GM18907 (cell line): ENCODE results near the gene EPN1.
A peak's percentile ranks its signal among the peaks of the same experiment; 100 is the strongest.

ENCODE experiments used
- ATAC-seq: cut with Tn5 transposase; IDR thresholded peaks from one replicate; pipeline ENCODE4 v1.9.1; 2021; ENCODE audit warnings: mild to moderate bottlenecking, moderate library complexity; ENCODE audit not compliant: unreplicated experiment

EPN1 gene

GRCh38 chr19:55674841-55675660 is at the start of gene EPN1:
Gene EPN1 (plus strand): TSS chr19:55675226. CDS start chr19:55678628, 3,402 bp downstream.
- peak; percentile 67 for ATAC-seq

- no peak for ATAC-seq
Measured at GRCh38 chr19:55626350-55626749, 48.7 kb upstream of the EPN1 start.

DNA sequence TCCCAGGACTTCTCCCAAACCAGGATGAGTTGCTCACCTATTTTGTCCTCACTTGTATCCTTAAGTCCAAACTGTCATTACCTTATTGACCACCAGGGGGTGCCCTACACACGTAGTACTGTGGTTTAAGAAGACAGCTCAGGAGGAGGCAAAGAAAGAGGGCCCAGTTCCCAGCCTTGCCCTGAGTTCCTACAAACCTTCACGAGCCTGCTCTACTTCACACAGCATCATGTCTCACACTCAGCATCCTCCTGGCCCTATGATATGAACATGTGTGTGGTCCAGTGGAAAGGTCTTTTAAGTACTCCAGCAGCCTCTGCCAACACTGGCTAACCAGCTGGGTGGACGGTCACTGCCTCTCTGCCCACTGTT is 42.6 kb upstream of the EPN1 start:
- no peak for ATAC-seq

GRCh38 chr19:55633861-55634260 is 41.2 kb upstream of the EPN1 start:
- no peak for ATAC-seq

GRCh38 chr19:55635334-55635717 is 39.7 kb upstream of the EPN1 start:
- no peak for ATAC-seq

DNA sequence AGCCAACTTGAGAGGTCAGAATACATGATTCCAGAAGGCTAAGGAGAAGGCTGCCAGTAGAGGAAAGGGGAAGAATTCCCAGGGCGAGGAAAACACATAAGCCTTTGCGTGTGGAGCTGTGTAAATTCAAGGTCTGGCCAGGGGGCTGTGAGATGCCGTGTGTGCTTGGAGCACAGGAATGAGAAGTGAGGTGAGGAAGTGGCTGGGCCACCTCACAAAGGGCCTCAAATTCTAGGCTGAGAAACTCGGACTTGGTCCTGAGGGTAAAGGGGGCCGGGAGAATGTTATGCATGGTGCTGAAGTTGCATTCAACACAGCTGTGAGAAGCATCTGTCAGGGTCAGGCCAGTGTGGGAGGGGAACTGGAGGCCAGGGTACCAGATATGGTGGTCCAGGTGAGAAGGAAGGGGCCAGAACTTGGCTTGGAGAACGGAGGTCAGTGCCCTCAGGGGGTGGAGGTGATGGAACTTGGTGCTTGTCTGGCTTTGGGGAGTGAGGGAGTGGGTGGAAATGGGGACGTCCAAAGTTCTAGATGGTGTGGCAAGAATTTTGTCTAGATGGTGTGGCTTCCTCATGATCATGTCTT is 39.1 kb upstream of the EPN1 start:
- no peak for ATAC-seq

DNA sequence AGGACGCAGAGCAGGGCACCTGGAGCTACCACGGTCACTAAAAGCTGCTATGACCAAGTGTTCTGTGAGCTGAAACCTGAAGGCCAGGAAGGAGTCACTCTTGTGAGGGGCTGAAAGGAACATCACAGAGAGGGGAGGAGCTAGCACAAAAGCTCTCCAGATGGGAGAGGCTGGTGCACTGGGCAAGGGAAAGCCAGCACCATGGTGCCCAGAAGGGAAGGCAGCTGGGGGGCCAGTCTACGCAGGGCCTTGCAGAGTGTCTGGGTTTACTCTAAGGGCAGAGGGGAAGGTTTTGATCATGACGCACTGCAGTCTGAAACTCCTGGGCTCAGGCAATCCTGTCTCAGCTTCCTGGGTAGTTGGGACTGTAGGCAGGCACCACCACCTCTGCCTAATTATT is 38.3 kb upstream of the EPN1 start:
- ATAC-seq = no peak

GRCh38 chr19:55637534-55637933 is 37.5 kb upstream of the EPN1 start:
- ATAC-seq = no peak

DNA sequence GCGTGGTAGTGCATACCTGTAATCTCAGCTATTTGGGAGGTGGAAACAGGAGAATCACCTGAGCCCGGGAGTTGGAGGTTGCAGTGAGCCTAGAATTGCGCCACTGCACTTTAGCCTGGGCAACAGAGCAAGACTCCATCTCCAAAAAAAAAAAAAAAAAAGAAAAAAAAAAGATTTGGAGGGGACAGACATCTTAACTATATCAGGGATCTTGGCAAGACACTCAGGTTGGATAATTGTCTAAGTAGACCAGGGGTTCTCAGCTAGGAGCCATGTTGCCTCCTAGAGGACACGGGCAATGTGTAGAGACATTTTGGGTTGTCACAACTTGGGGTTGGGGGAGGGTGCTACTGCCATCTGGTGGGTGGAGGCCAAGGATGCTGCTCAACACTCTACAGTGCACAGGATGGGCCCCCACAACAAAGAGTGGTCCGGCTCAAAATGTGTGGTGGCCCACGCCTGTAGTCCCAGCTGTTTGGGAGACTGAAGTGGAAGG is 36.1 kb upstream of the EPN1 start:
- no peak for ATAC-seq

- no peak for ATAC-seq
Measured at GRCh38 chr19:55640043-55640576, 34.9 kb upstream of the EPN1 start.

GRCh38 chr19:55640577-55641425 is 34.2 kb upstream of the EPN1 start, which contains the start of gene ZNF580:
Gene ZNF580 (plus strand): TSS chr19:55641002. CDS start chr19:55642509, 1,507 bp downstream.
- ATAC-seq = peak; percentile 27

DNA sequence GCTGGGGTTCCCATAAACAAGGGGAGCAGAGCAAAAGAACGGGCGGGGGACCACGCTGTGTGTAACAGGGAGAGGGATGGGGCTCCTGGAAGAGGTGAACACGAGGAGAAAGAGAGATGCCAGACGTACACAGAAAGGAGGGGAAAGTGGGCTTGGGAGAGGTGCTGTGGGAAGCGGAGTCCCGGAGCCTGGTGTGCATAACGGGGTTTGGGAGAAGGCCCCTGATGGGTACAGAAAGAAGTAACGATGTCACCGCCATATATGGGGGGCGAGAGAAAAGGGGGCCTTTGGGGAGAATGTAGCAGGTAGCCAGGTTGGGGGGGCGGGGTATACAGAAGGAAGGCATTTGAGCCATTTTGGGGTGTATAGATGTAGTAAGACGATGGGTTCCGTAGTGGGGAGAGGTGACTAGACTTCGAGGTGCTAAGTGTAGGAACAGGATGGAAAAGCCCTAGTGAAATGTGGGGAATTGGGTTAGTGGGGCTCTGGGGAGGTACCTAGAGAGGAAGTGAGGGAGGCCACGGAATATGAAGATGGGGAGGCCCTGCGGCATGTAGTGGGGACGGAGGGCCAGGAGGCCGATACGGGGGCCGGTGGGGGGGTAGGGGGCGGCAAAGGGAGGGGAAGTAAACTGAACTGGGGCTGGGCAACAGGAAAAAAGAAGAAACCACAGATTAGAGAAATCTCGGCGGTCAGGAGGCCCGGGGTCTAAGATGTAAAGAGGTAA is 33.4 kb upstream of the EPN1 start:
- ATAC-seq = no peak

DNA sequence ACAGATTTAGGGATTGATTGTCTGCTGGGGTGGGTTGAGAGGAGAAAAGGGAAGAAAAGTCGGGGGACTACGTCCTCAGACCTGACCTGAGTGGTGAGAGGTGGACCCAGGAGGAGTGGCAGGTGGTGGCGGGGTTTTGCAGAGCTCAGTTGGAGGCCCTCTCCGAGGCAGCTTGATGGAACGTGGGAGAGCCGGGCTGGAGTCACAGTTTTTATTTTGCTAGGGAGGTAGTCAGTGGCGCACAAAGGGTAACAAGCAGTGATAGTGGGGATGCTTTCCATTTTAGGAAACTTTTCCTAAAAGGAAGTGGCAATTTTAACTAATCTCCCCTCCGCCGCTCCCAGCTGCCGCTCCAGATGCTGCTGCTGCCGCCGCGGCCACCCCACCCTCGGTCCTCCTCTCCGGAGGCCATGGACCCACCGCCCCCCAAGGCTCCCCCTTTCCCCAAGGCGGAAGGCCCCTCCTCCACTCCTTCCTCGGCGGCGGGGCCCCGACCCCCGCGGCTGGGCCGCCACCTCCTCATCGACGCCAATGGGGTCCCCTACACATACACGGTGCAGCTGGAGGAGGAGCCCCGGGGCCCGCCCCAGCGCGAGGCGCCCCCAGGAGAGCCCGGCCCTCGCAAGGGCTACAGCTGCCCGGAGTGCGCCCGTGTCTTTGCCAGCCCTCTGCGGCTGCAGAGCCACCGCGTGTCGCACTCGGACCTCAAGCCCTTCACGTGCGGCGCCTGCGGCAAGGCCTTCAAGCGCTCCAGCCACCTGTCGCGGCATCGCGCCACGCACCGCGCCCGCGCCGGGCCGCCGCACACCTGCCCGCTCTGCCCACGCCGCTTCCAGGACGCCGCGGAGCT is 32.6 kb upstream of the EPN1 start:
- ATAC-seq = peak; percentile 5

DNA sequence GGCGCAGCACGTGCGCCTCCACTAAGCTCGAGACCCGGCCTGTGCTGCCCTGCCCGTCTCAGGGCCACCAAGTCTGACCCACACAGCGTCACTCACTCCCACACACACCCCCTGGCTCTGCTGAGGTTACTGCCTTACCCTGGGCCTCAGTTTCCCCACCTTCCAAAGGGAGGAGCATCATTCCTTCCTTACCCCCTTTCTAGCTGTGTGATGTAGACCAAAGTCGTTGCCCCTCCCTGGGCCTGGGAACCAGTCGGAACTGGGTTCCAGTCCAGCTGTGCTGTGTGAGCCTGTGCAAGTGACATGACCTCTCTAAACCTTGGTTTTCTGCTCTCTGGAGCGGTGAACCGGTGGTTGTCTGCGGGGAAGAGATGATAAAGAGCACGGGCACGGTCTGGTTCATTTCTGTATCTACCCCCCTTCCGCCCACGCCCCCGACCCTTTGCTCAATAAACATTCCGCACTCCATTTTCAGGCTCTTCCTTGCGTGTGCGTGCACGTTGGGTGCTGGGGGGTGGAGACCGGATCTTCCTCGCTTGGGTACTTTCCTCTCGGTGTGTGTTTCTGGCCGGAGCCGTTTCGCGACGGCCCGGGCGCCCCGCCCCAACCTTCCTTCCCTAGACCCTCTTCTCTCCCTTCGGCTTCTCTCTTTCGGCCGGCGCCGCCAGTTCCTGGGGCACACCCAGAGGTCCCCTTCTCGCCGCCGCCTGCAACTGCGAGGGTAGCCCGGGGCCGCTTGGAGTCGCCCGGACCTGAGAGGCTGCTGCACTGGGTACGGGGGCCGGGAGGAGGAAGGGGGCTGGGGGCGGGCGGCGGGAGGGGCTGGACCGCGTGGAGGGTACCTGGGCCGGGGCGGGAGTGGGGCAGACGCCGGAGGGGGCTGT is 31.8 kb upstream of the EPN1 start, which contains the start of gene ZNF581:
Gene ZNF581 (plus strand): TSS at position 647 of the 884 bp plus-strand sequence. CDS start 923 bp downstream, outside the sequence.
- ATAC-seq = peak; percentile 48

- ATAC-seq = no peak
Measured at GRCh38 chr19:55643887-55644176, 31.2 kb upstream of the EPN1 start.

DNA sequence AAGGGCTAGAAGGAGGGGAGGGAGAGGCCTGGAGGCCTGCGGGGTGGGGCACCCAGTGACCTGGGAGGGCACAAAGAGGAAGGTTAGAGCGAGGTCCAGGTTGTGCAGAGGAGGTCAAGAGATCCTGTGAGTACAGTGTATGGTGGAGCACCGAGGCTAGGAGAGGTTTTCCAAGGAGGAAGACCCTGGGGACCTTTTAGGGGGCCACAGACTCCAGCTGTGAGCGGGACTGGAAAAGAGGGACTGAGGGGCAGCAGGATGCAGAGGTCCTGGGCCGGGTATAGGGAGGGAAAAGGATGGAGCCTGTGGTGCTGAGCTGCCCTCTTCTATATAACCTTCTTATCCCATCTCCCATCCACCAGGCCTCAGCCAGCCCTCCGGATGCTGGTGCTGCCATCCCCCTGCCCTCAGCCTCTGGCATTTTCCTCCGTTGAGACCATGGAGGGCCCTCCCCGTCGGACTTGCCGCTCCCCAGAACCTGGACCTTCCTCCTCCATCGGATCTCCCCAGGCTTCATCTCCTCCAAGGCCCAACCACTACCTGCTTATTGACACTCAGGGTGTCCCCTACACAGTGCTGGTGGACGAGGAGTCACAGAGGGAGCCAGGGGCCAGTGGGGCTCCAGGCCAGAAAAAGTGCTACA is 30.7 kb upstream of the EPN1 start:
- no peak for ATAC-seq

DNA sequence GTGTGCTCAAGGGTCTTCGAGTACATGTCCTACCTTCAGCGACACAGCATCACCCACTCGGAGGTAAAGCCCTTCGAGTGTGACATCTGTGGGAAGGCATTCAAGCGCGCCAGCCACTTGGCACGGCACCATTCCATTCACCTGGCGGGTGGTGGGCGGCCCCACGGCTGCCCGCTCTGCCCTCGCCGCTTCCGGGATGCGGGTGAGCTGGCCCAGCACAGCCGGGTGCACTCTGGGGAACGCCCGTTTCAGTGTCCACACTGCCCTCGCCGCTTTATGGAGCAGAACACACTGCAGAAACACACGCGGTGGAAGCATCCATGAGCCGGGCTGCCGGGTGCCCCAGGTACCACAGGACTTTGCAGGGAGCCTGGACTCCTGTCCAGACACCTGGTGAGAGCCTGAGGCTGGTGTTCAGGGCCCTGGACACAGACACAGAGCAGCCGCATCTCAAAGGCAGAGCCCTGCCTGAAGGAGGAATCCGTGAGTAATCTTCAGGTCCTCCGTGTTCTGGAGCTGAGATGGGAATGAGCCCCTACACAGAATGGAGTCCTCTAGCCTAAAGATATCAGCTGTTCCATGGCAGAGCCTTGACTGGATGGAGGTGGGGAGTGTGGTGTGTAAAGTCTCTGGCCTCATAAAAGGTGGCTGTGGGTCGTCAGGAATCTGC is 30.0 kb upstream of the EPN1 start:
- no peak for ATAC-seq

- no peak for ATAC-seq
Measured at GRCh38 chr19:55645512-55645881, 29.5 kb upstream of the EPN1 start.
